Gastrocnemius medialis (tissue), 4 donors: ENCODE results near the gene SCUBE1.

Experiments used
- POLR2A ChIP-seq, 2 donors: fragments of 450-650 bp; IDR thresholded peaks; one replicate each; pipeline ENCODE4 v1.6.1; 2017; ENCODE audit warnings: antibody characterized with exemption in 2 of 2, mild to moderate bottlenecking in 2 of 2, moderate library complexity in 2 of 2
- TF ChIP-seq, protein P1 (sequence below), 5 experiments: fragments of 450-650 bp in 3 of 5; fragments of 200-600 bp in 2 of 5; sonication (generic) in 2 of 5; IDR thresholded peaks in 4 of 5; conservative IDR thresholded peaks in 1 of 5; 1 replicate in 4 of 5; 2 replicates in 1 of 5; pipeline ENCODE4 v1.5.1; 2016 to 2019; ENCODE audit warnings: antibody characterized with exemption in 5 of 5, mild to moderate bottlenecking in 3 of 5, moderate library complexity in 3 of 5

DNA sequence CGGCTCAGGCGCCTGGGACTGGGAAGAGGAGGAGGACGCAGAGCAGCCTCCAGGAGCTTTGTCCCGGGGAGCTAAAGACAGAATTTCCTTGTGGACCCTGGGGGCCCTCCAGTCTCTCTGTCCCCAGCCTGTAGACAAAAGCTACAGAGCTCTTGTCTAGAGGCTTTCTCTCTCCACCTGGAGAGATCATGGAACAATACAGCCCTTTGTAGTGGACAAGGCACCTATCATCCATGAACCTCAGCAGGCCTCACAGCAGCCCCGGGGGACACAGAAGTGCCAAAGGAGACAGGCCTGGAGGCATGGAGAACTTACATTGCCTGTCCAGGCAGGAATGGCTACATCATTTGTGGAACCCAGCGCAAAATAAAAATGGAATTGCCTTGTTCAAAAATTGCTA lies 100.5 kb downstream of the SCUBE1 start:
- TF ChIP-seq POLR2A (IDR thresholded peaks at IDR 0.05) = no peak
- TF ChIP-seq, protein P1, sequence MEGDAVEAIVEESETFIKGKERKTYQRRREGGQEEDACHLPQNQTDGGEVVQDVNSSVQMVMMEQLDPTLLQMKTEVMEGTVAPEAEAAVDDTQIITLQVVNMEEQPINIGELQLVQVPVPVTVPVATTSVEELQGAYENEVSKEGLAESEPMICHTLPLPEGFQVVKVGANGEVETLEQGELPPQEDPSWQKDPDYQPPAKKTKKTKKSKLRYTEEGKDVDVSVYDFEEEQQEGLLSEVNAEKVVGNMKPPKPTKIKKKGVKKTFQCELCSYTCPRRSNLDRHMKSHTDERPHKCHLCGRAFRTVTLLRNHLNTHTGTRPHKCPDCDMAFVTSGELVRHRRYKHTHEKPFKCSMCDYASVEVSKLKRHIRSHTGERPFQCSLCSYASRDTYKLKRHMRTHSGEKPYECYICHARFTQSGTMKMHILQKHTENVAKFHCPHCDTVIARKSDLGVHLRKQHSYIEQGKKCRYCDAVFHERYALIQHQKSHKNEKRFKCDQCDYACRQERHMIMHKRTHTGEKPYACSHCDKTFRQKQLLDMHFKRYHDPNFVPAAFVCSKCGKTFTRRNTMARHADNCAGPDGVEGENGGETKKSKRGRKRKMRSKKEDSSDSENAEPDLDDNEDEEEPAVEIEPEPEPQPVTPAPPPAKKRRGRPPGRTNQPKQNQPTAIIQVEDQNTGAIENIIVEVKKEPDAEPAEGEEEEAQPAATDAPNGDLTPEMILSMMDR (IDR thresholded peaks at IDR 0.05 in 4 of 5, conservative IDR thresholded peaks at IDR 0.05 in 1 of 5) = no peak
